GM10266 (cell line): ENCODE data around the gene FAM135A.
"Not testable (repeated sequence)": the region's sequence is repeated elsewhere in the genome, so short reads cannot be mapped to it uniquely, and the experiment has no call there.

Experiments used
- DNase-seq: peaks from one replicate; pipeline ENCODE4 v3.0.0; 2012; ENCODE audit errors: extremely low spot score
- TF ChIP-seq, protein P1 (sequence below): IDR thresholded peaks from 2 replicates; pipeline ENCODE4 v1.5.1; 2012; ENCODE audit warnings: mild to moderate bottlenecking, low read depth; ENCODE audit not compliant: control insufficient read depth, insufficient read depth; ENCODE audit errors: missing control alignments

The FAM135A gene

DNA sequence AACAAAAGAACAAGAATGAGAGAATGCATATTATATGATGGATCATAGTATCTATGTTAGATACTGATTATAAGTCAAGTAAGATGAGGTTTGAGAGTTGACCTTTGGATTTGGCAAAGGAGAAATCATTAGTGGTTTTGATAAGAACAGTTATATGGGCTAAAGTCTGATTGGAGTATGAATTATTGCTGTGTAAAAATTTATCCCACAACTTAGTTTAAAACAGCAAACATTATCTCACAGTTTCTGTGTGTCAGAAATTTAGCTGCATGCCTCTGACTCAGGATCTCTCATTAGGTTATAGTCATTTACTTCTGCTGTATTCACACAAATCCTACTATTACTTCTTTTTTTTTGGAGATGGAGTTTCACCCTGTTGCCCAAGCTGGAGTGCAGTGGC lies 56.7 kb downstream of the FAM135A start:
- TF ChIP-seq, protein P1, sequence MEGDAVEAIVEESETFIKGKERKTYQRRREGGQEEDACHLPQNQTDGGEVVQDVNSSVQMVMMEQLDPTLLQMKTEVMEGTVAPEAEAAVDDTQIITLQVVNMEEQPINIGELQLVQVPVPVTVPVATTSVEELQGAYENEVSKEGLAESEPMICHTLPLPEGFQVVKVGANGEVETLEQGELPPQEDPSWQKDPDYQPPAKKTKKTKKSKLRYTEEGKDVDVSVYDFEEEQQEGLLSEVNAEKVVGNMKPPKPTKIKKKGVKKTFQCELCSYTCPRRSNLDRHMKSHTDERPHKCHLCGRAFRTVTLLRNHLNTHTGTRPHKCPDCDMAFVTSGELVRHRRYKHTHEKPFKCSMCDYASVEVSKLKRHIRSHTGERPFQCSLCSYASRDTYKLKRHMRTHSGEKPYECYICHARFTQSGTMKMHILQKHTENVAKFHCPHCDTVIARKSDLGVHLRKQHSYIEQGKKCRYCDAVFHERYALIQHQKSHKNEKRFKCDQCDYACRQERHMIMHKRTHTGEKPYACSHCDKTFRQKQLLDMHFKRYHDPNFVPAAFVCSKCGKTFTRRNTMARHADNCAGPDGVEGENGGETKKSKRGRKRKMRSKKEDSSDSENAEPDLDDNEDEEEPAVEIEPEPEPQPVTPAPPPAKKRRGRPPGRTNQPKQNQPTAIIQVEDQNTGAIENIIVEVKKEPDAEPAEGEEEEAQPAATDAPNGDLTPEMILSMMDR: no peak
- no peak for DNase-seq

- not testable (repeated sequence) for DNase-seq
These were observed 57.2 kb downstream of the FAM135A start for GRCh38 chr6:70470510-70470909.

DNA sequence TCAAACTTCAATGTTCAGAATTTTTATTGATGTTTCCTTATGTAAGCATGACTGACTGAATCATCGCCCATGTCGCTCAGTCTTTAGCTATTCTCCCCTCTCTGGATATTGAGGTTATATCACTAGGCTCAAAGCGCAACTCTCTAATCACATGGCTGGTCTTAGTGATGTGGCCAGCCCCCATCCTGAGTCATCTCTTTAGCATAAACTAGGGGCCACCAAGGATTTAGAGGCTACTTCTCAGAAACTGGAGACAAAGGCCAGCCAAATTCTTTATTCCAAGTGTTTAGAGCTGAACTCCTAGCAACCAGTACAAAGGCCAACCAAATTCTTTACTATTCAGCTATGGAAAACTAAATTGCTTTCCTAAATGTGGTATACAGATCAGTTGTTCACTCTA lies 61.4 kb downstream of the FAM135A start:
- TF ChIP-seq, protein P1: no peak
- no peak for DNase-seq

DNA sequence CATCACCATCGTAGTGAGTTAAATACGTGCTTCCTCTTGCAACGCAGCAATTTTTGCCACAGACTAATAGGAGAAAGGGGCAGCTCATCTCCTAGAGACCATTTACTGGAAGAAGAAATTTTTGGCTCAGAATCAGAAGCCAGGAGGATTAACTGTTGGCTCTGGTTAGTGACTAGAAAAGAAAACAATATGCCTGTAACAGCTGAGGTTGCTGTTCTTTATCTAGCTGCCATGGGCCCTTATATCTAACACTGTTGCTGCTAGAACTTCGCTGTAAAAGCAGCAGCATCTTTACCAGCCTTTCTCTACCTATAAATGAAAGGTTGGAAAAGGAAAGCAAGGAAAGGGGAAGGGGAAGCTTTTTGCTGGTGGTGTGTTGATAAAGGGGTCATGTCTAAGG lies 65.9 kb downstream of the FAM135A start:
- DNase-seq: no peak
- TF ChIP-seq, protein P1: no peak

DNA sequence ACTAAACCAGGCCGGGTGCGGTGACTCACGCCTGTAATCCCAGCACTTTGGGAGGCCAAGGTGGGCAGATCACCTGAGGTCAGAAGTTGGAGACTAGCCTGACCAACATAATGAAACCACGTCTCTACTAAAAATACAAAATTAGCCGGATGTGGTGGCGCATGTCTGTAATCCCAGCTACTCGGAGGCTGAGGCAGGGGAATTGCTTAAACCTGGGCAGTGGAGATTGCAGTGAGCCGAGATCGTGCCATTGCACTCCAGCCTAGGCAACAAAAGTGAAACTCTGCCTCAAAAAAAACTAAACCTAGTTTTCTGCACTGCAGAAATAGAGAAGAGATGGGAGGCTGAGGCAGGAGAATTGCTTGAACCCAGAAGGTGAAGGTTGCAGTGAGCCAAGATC lies 73.3 kb downstream of the FAM135A start:
- not testable (repeated sequence) for DNase-seq

DNA sequence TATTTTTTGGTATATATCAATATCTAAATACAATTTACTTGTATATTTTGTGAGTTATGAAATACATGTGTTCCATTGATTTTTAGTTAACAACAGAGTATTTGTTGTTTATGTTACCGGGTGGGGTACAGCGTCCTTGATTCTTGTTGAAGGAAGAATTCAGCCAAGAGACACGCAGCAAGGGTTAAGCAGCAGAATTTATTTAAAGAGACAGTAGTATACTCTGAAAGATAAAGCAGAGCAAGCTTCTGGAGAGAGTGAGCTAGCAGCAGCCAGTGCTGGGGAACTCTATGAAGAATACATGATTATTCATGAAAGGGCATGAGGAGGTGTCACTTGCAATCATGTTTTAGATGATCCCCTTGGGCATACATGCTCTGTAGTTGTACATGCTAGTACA lies 76.1 kb downstream of the FAM135A start:
- DNase-seq: no peak
- TF ChIP-seq, protein P1: no peak

- DNase-seq: no peak
- TF ChIP-seq, protein P1: no peak
These were observed 81.5 kb downstream of the FAM135A start for GRCh38 chr6:70494833-70495232.

- not testable (repeated sequence) for DNase-seq
These were observed 82.5 kb downstream of the FAM135A start for GRCh38 chr6:70495790-70496189.

DNA sequence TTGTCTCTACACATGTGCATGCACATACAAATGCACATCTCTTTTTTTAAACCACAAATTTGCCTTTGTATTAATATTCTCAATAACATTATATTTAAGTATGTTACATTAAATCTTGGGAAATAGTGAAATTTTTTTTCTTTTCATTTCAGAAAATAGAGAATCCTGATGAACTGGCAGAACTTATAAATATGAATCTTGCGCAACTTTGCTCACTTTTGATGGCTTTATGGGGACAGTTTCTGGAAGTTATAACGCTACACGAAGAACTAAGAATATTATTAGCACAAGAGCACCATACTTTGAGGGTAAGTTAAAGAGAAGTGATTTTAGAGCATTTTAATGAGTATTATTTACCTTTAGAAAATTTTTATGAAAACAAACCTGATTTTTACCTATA lies 89.2 kb downstream of the FAM135A start:
- no peak for DNase-seq
- TF ChIP-seq, protein P1: no peak
